C4-2B (cell line): ENCODE data around the gene CIBAR2.

ENCODE experiments used
- ZFX ChIP-seq: fragments of 450-650 bp; IDR thresholded peaks from 2 replicates; pipeline ENCODE4 v1.6.1; 2017
- TF ChIP-seq, protein P1 (sequence below): fragments of 450-650 bp; conservative IDR thresholded peaks from 2 replicates; pipeline ENCODE4 v1.5.1; 2017; ENCODE audit warnings: mild to moderate bottlenecking

DNA sequence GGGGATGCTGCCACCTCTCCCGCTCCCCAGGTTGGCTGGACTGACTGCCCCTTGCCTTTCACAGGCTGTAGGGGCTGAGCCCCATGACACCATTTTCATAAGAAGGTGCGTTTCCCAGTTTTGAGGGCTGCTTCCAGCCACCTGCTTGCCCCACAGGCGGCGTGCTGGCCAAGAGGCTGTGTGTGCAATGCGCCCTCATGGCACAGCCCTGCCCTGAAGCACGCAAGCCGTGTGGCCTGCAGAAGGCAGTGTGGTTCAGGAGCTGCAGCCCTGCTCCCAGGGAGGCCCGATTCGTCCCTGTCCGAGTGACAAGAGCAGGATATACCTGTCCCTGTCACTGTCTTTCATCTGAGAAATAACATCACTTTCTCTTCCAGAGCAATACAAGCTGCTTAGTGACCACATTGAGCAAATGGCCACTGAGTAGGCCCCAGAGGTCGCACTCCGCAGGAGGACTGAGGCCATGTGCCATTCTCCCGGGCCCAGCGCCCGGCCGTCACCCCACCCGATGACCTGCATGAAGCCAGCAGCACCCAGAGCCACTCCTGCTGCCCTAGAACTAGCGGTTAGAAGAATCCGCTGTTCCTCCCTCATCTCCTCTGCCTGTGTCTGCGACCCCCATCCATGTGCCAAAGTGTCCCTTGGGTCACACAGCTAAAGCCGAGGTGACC, 24.2 kb downstream of the CIBAR2 start:
- TF ChIP-seq, protein P1, sequence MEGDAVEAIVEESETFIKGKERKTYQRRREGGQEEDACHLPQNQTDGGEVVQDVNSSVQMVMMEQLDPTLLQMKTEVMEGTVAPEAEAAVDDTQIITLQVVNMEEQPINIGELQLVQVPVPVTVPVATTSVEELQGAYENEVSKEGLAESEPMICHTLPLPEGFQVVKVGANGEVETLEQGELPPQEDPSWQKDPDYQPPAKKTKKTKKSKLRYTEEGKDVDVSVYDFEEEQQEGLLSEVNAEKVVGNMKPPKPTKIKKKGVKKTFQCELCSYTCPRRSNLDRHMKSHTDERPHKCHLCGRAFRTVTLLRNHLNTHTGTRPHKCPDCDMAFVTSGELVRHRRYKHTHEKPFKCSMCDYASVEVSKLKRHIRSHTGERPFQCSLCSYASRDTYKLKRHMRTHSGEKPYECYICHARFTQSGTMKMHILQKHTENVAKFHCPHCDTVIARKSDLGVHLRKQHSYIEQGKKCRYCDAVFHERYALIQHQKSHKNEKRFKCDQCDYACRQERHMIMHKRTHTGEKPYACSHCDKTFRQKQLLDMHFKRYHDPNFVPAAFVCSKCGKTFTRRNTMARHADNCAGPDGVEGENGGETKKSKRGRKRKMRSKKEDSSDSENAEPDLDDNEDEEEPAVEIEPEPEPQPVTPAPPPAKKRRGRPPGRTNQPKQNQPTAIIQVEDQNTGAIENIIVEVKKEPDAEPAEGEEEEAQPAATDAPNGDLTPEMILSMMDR = no peak
- TF ChIP-seq ZFX = no peak
